NCI-H524 (cell line): ENCODE data around the gene RELB.
"Not testable (repeated sequence)": the region's sequence is repeated elsewhere in the genome, so short reads cannot be mapped to it uniquely, and the experiment has no call there.

Experiments used
- DNase-seq, 2 experiments: peaks; one replicate each; lab custom pipeline; 2025; lab: John Stamatoyannopoulos, UW

The RELB gene

GRCh38 chr19:45001087-45001739, at the start of gene RELB:
TSS of gene RELB (plus strand) at chr19:45001464. CDS start at chr19:45001580, 116 bp downstream.
- peak; percentile 19 to 68 for DNase-seq

GRCh38 chr19:44954278-44954648, 47.0 kb upstream of the RELB start:
- no peak for DNase-seq

GRCh38 chr19:44954649-44955504, 46.4 kb upstream of the RELB start, which contains the start of gene CLPTM1:
TSS of gene CLPTM1 (plus strand) at chr19:44955380. CDS start at chr19:44955396, 16 bp downstream.
- peak; percentile 89 to 90 for DNase-seq

GRCh38 chr19:44955505-44956439, 45.5 kb upstream of the RELB start:
- DNase-seq = no peak

- DNase-seq = no peak
These were observed 43.7 kb upstream of the RELB start for GRCh38 chr19:44957526-44957925.

- no peak for DNase-seq
These were observed 43.2 kb upstream of the RELB start for GRCh38 chr19:44958090-44958489.

GRCh38 chr19:44959691-44960090, 41.6 kb upstream of the RELB start:
- DNase-seq = no peak

- DNase-seq = no peak
These were observed 40.1 kb upstream of the RELB start for GRCh38 chr19:44960906-44961728.

GRCh38 chr19:44961821-44962220, 39.4 kb upstream of the RELB start:
- DNase-seq = no peak

- DNase-seq = no peak
These were observed 33.1 kb upstream of the RELB start for GRCh38 chr19:44968118-44968517.

GRCh38 chr19:44968670-44969069, 32.6 kb upstream of the RELB start:
- no peak for DNase-seq

- no peak for DNase-seq
These were observed 31.8 kb upstream of the RELB start for GRCh38 chr19:44969437-44969836.

- not testable (repeated sequence) for DNase-seq
These were observed 29.8 kb upstream of the RELB start for GRCh38 chr19:44971451-44971850.

GRCh38 chr19:44972802-44973201, 28.5 kb upstream of the RELB start:
- no peak for DNase-seq

GRCh38 chr19:44973982-44974735, 27.1 kb upstream of the RELB start:
- no peak for DNase-seq

GRCh38 chr19:44974857-44975256, 26.4 kb upstream of the RELB start:
- no peak for DNase-seq

- DNase-seq = no peak
These were observed 25.8 kb upstream of the RELB start for GRCh38 chr19:44975444-44975843.

GRCh38 chr19:44984005-44984404, 17.3 kb upstream of the RELB start:
- no peak for DNase-seq

GRCh38 chr19:44985445-44985844, 15.8 kb upstream of the RELB start:
- no peak for DNase-seq

- no peak for DNase-seq
These were observed 14.9 kb upstream of the RELB start for GRCh38 chr19:44986389-44986788.
